PC-3 (cell line): ENCODE results near the gene NOXA1.

ENCODE experiments used
- EZH2 ChIP-seq: fragments of 300-600 bp; sonication (generic); IDR thresholded peaks from one replicate; pipeline ENCODE4 v1.6.1; 2017; ENCODE audit warnings: antibody characterized with exemption, mild to moderate bottlenecking, low read length; ENCODE audit not compliant: unreplicated experiment
- EZH2phosphoT487 ChIP-seq: fragments of 300-600 bp; sonication (generic); IDR thresholded peaks from 2 replicates; pipeline ENCODE4 v1.6.1; 2018; ENCODE audit warnings: mild to moderate bottlenecking, antibody characterized with exemption, low read length, borderline replicate concordance
- TF ChIP-seq, protein P1 (sequence below): fragments of 300-600 bp; sonication (generic); conservative IDR thresholded peaks from 2 replicates; pipeline ENCODE4 v1.5.1; 2017; ENCODE audit warnings: antibody characterized with exemption, low read depth, mild to moderate bottlenecking, low read length

DNA sequence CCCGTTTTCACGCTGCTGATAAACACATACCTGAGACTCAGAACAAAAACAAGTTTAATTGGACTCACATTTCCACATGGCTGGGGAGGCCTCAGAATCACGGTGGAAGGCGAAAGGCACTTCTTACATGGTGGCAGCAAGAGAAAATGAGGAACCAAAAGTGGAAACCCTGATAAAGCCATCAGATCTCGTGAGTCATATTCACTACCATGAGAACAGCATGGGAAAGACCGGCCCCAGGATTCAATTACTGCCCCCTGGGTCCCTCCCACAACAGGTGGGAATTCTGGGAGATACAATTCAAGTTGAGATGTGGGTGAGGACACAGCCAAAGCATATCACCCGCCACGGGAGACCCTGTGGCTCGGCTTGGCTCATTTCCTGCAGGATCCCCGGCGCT lies 20.4 kb upstream of the NOXA1 start:
- TF ChIP-seq, protein P1, sequence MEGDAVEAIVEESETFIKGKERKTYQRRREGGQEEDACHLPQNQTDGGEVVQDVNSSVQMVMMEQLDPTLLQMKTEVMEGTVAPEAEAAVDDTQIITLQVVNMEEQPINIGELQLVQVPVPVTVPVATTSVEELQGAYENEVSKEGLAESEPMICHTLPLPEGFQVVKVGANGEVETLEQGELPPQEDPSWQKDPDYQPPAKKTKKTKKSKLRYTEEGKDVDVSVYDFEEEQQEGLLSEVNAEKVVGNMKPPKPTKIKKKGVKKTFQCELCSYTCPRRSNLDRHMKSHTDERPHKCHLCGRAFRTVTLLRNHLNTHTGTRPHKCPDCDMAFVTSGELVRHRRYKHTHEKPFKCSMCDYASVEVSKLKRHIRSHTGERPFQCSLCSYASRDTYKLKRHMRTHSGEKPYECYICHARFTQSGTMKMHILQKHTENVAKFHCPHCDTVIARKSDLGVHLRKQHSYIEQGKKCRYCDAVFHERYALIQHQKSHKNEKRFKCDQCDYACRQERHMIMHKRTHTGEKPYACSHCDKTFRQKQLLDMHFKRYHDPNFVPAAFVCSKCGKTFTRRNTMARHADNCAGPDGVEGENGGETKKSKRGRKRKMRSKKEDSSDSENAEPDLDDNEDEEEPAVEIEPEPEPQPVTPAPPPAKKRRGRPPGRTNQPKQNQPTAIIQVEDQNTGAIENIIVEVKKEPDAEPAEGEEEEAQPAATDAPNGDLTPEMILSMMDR, result no peak
- no peak for TF ChIP-seq EZH2
- no peak for TF ChIP-seq EZH2phosphoT487
